Measurements from ENCODE around the gene STX11. TPM values are rescaled to one million over a fixed set of nuclear protein-coding genes. Genes with fewer than 3 reads are reported as not detected.

The STX11 gene
- total and polyA plus RNA-seq, 2 of the 13 experiments (the other 11 are each of a cell fraction or from before 2014, with no cell fraction given), result 0.03 TPM; not detected in 1

DNA sequence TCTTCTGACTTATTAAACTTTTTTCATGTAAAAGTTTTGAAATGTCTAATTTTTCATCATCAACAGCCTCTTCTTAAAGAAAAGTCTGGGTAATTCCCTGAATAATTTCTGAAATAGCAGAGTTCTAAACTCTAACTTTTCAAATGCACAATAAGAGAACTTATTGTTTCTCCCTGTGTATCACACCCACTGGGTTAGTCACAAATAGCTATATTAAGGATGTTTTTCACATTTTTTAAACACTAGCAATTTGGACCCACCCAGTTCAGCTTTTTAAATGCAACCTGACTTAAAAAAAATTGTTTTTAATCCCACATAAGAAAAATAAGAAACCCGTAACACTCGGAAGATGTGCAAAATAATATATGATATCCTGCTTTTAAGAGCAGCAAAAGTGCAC lies 73.4 kb downstream of the STX11 start:
- no peaks in the 10 kb centered on the region for H3K4me1 ChIP-seq (ENCODE audit: insufficient read depth, low read length)
- BruUV-seq (replicated peaks), result no TSS peak
- FAIRE-seq, result no peak
- WGBS (ENCODE audit: low lambda C conversion rate), result 93% methylated on average over 2 of the region's 2 CpGs
- no peaks in the 10 kb centered on the region for H3K79me2 ChIP-seq (ENCODE audit: insufficient read depth, low read length)
- H3K9ac ChIP-seq (ENCODE audit: insufficient read depth, low read depth, low read length), result no peak overlapping the region
- no peaks in the 10 kb centered on the region for H3K36me3 ChIP-seq (replicated peaks in 1 of 2; ENCODE audit: control insufficient read depth in 1 of 2, insufficient read depth in 2 of 2, low read length in 2 of 2)
- POLR2A ChIA-PET, result no interaction called here
- no peak for DNase-seq (ENCODE audit: low spot score)
- H3K9me3 ChIP-seq (ENCODE audit: low read length), result no peaks in the 10 kb centered on the region
- in situ Hi-C loops (cut with HindIII; ENCODE audit: extremely low pct_ligation_motif_present, low pct_unique_long_range_greater_than_20kb), result no loop called here
- intact Hi-C loops (cut with micrococcal nuclease; ENCODE audit: unreplicated experiment), result no loop called here
- H2AFZ ChIP-seq (ENCODE audit: low read length), result no peak overlapping the region
- H3K27me3 ChIP-seq (ENCODE audit: control insufficient read depth in 1 of 2, insufficient read depth in 2 of 2, low read length in 2 of 2), result peaks cover 0 to 3% of the 10 kb centered on the region in 2 experiments; a peak in 1 of 5 replicates
- ATAC-seq, result no peak
- H4K20me1 ChIP-seq (ENCODE audit: insufficient read depth, low read length), result no peaks in the 10 kb centered on the region
- TF ChIP-seq NBN (conservative IDR thresholded peaks at IDR 0.05) (no peak), PRPF4 (IDR thresholded peaks at IDR 0.05; ENCODE audit: low read depth, low read length, poor library complexity, severe bottlenecking) (no peak), CEBPG (CRISPR knock-in tag; IDR thresholded peaks at IDR 0.05) (no peak), TSC22D2 (CRISPR knock-in tag; IDR thresholded peaks at IDR 0.05; ENCODE audit: borderline replicate concordance) (no peak), IRF2 (CRISPR knock-in tag; IDR thresholded peaks at IDR 0.05) (no peak), SUZ12 (IDR thresholded peaks at IDR 0.05; ENCODE audit: low read depth, low read length) (no peak), ZNF556 (CRISPR knock-in tag; IDR thresholded peaks at IDR 0.05; ENCODE audit: borderline replicate concordance) (no peak), RAD51 (IDR thresholded peaks at IDR 0.05; ENCODE audit: borderline replicate concordance) (no peak)
- TF ChIP-seq, protein P1, sequence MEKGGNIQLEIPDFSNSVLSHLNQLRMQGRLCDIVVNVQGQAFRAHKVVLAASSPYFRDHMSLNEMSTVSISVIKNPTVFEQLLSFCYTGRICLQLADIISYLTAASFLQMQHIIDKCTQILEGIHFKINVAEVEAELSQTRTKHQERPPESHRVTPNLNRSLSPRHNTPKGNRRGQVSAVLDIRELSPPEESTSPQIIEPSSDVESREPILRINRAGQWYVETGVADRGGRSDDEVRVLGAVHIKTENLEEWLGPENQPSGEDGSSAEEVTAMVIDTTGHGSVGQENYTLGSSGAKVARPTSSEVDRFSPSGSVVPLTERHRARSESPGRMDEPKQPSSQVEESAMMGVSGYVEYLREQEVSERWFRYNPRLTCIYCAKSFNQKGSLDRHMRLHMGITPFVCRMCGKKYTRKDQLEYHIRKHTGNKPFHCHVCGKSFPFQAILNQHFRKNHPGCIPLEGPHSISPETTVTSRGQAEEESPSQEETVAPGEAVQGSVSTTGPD (CRISPR knock-in tag; IDR thresholded peaks at IDR 0.05), result no peak
- no peak overlapping the region for H3K27ac ChIP-seq (ENCODE audit: extremely low read length, insufficient read depth, low read length)
- no peak overlapping the region for H3K4me2 ChIP-seq (ENCODE audit: low read depth, low read length)
- H3K4me3 ChIP-seq (replicated peaks in 1 of 3; ENCODE audit: insufficient read depth in 1 of 3, low read depth in 2 of 3, low read length in 3 of 3), result no peak overlapping the region
- CTCF ChIA-PET (ENCODE audit: low intra/inter-chr PET ratio, low total read pairs), result no interaction called here

DNA sequence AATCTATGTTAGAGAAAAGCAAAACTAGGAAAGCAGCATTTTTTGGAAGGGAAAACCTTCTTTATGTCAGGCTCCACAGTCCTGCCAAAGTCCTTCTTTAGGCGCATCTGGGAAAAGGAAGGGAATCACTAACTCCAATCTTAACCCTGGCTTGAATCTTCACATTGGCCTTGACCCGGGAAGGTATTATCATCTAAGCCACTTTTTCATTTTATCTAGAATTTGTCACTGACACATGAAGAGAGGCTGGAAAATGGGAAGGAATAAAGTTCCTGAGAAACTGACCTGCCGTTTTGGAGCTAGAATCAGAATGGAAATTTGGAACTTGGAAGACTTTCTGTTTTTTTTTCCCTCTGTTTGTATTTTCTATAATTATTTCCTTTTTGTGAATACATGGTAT lies 81.4 kb downstream of the STX11 start:
- no peaks in the 10 kb centered on the region for H3K79me2 ChIP-seq (ENCODE audit: insufficient read depth, low read length)
- WGBS (ENCODE audit: low lambda C conversion rate), result 62% methylated on average over 3 of the region's 3 CpGs
- H2AFZ ChIP-seq (ENCODE audit: low read length), result no peak overlapping the region
- no peak for DNase-seq (ENCODE audit: low spot score)
- ChIA-PET CTCF (ENCODE audit: low intra/inter-chr PET ratio, low total read pairs) (no interaction called here), POLR2A (no interaction called here)
- BruUV-seq (replicated peaks), result no TSS peak
- H3K9ac ChIP-seq (ENCODE audit: insufficient read depth, low read depth, low read length), result no peak overlapping the region
- H3K4me3 ChIP-seq (replicated peaks in 1 of 3; ENCODE audit: insufficient read depth in 1 of 3, low read depth in 2 of 3, low read length in 3 of 3), result no peak overlapping the region
- no peak for ATAC-seq
- no peak for FAIRE-seq
- peaks cover 0 to 4% of the 10 kb centered on the region in 2 experiments; a peak in 2 of 5 replicates for H3K27me3 ChIP-seq (ENCODE audit: control insufficient read depth in 1 of 2, insufficient read depth in 2 of 2, low read length in 2 of 2)
- H3K9me3 ChIP-seq (ENCODE audit: low read length), result no peaks in the 10 kb centered on the region
- in situ Hi-C loops (cut with HindIII; ENCODE audit: extremely low pct_ligation_motif_present, low pct_unique_long_range_greater_than_20kb), result no loop called here
- intact Hi-C loops (cut with micrococcal nuclease; ENCODE audit: unreplicated experiment), result no loop called here
- H3K36me3 ChIP-seq (replicated peaks in 1 of 2; ENCODE audit: control insufficient read depth in 1 of 2, insufficient read depth in 2 of 2, low read length in 2 of 2), result no peaks in the 10 kb centered on the region
- H3K4me2 ChIP-seq (ENCODE audit: low read depth, low read length), result no peak overlapping the region
- no peaks in the 10 kb centered on the region for H3K4me1 ChIP-seq (ENCODE audit: insufficient read depth, low read length)
- no peak overlapping the region for H3K27ac ChIP-seq (ENCODE audit: extremely low read length, insufficient read depth, low read length)
- H4K20me1 ChIP-seq (ENCODE audit: insufficient read depth, low read length), result no peaks in the 10 kb centered on the region
- TF ChIP-seq FOXA3 (CRISPR knock-in tag; IDR thresholded peaks at IDR 0.05) (no peak), MXD4 (CRISPR knock-in tag; IDR thresholded peaks at IDR 0.05) (no peak), MED1 (CRISPR knock-in tag; IDR thresholded peaks at IDR 0.05) (no peak), MTA1 (CRISPR knock-in tag; IDR thresholded peaks at IDR 0.05; ENCODE audit: borderline replicate concordance) (no peak), ZNF24 (IDR thresholded peaks at IDR 0.05) (no peak), ZNF816 (CRISPR knock-in tag; IDR thresholded peaks at IDR 0.05; ENCODE audit: borderline replicate concordance) (no peak), HOXD1 (CRISPR knock-in tag; IDR thresholded peaks at IDR 0.05) (no peak), ZNF746 (CRISPR knock-in tag; IDR thresholded peaks at IDR 0.05) (no peak), BRD4 (CRISPR knock-in tag; IDR thresholded peaks at IDR 0.05) (no peak), ZNF333 (CRISPR knock-in tag; IDR thresholded peaks at IDR 0.05; ENCODE audit: borderline replicate concordance) (no peak), ZNF850 (CRISPR knock-in tag; conservative IDR thresholded peaks at IDR 0.05) (no peak)
- TF ChIP-seq, protein P2, sequence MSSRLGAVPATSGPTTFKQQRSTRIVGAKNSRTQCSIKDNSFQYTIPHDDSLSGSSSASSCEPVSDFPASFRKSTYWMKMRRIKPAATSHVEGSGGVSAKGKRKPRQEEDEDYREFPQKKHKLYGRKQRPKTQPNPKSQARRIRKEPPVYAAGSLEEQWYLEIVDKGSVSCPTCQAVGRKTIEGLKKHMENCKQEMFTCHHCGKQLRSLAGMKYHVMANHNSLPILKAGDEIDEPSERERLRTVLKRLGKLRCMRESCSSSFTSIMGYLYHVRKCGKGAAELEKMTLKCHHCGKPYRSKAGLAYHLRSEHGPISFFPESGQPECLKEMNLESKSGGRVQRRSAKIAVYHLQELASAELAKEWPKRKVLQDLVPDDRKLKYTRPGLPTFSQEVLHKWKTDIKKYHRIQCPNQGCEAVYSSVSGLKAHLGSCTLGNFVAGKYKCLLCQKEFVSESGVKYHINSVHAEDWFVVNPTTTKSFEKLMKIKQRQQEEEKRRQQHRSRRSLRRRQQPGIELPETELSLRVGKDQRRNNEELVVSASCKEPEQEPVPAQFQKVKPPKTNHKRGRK (CRISPR knock-in tag; IDR thresholded peaks at IDR 0.05), result no peak

Measured in HepG2 (cell line).